ENCODE results near the gene CD2AP. TPM values are rescaled to one million over a fixed set of nuclear protein-coding genes. Genes with fewer than 3 reads are reported as not detected.

Gene CD2AP
- total and polyA plus RNA-seq, 10 donors: 7.2 to 41.9 (median 31.9) TPM

GRCh38 chr6:47592131-47592840 lies 114.7 kb downstream of the CD2AP start:
- 70 to 82% (median 79%) methylated on average over 3 of the region's 3 CpGs for WGBS, 5 donors
- Histone ChIP-seq H3K9me3 (no peaks in the 10 kb centered on the region), H3K27ac (no peak overlapping the region), H3K27me3 (replicated peaks in 1 of 7) (no peaks in the 10 kb centered on the region), H3K4me3 (no peak overlapping the region), H3K4me1 (no peaks in the 10 kb centered on the region), H3K36me3 (peaks cover 0 to 72% (median 22%) of the 10 kb centered on the region in 6 donors)
- no peak for DNase-seq
- TF ChIP-seq CTCF (IDR thresholded peaks at IDR 0.05 in 8 of 11, conservative IDR thresholded peaks at IDR 0.05 in 3 of 11) (no peak), POLR2AphosphoS5 (IDR thresholded peaks at IDR 0.05) (no peak), POLR2A (IDR thresholded peaks at IDR 0.05) (no peak)
- intact Hi-C loops (cut with DNase I; ENCODE audit: low total_unique reads): no loop called here

GRCh38 chr6:47593979-47594378 lies 116.4 kb downstream of the CD2AP start:
- H3K36me3 ChIP-seq: peaks cover 0 to 72% (median 32%) of the 10 kb centered on the region in 6 donors
- 93 to 98% (median 97%) methylated on average over 3 of the region's 3 CpGs for WGBS, 5 donors

GRCh38 chr6:47595785-47596184 lies 118.2 kb downstream of the CD2AP start:
- DNase-seq: no peak
- Histone ChIP-seq H3K4me3 (no peak overlapping the region), H3K27me3 (replicated peaks in 1 of 7) (no peaks in the 10 kb centered on the region), H3K27ac (no peak overlapping the region), H3K9me3 (no peaks in the 10 kb centered on the region), H3K4me1 (no peaks in the 10 kb centered on the region), H3K36me3 (peaks cover 0 to 69% (median 34%) of the 10 kb centered on the region in 6 donors)
- intact Hi-C loops (cut with DNase I; ENCODE audit: low total_unique reads): no loop called here
- 94 to 98% (median 96%) methylated on average over 1 of the region's 1 CpG for WGBS, 5 donors
- TF ChIP-seq POLR2A (IDR thresholded peaks at IDR 0.05): no peak
- TF ChIP-seq CTCF (IDR thresholded peaks at IDR 0.05 in 8 of 11, conservative IDR thresholded peaks at IDR 0.05 in 3 of 11): no peak
- no peak for TF ChIP-seq POLR2AphosphoS5 (IDR thresholded peaks at IDR 0.05)

More at GRCh38 chr6:47593979-47594378, 116.4 kb downstream of the CD2AP start:
- Histone ChIP-seq H3K27ac (no peak overlapping the region), H3K4me1 (no peaks in the 10 kb centered on the region), H3K27me3 (replicated peaks in 1 of 7) (no peaks in the 10 kb centered on the region), H3K4me3 (no peak overlapping the region), H3K9me3 (no peaks in the 10 kb centered on the region)
- DNase-seq: no peak
- intact Hi-C loops (cut with DNase I; ENCODE audit: low total_unique reads): no loop called here
- TF ChIP-seq POLR2AphosphoS5 (IDR thresholded peaks at IDR 0.05): no peak
- TF ChIP-seq CTCF (IDR thresholded peaks at IDR 0.05 in 8 of 11, conservative IDR thresholded peaks at IDR 0.05 in 3 of 11): no peak
- TF ChIP-seq POLR2A (IDR thresholded peaks at IDR 0.05): no peak

- no peak for DNase-seq
- Histone ChIP-seq H3K4me1 (no peaks in the 10 kb centered on the region), H3K27ac (no peak overlapping the region)
Observed at GRCh38 chr6:47598367-47598766, 120.8 kb downstream of the CD2AP start.

More at GRCh38 chr6:47598367-47598766, 120.8 kb downstream of the CD2AP start:
- TF ChIP-seq POLR2AphosphoS5 (IDR thresholded peaks at IDR 0.05): no peak
- no peak for TF ChIP-seq CTCF (IDR thresholded peaks at IDR 0.05 in 8 of 11, conservative IDR thresholded peaks at IDR 0.05 in 3 of 11)
- no peak for TF ChIP-seq POLR2A (IDR thresholded peaks at IDR 0.05)
- intact Hi-C loops (cut with DNase I; ENCODE audit: low total_unique reads): no loop called here
- WGBS, 5 donors: 74 to 99% (median 84%) methylated on average over 4 of the region's 4 CpGs
- Histone ChIP-seq H3K9me3 (no peaks in the 10 kb centered on the region), H3K27me3 (replicated peaks in 1 of 7) (no peaks in the 10 kb centered on the region), H3K36me3 (peaks cover 0 to 47% (median 30%) of the 10 kb centered on the region in 6 donors), H3K4me3 (no peak overlapping the region)

Data from spleen (tissue), 11 donors.